K562 (cell line): Measurements from ENCODE around the gene FERMT3. TPM values are rescaled to one million over a fixed set of nuclear protein-coding genes. Genes with fewer than 3 reads are reported as not detected.

Experiments
- CC2D1A ChIP-seq: fragments of 450-650 bp; IDR thresholded peaks from 2 replicates; pipeline ENCODE4 v1.6.1; 2017; ENCODE audit warnings: mild to moderate bottlenecking
- EP300 ChIP-seq: IDR thresholded peaks from 2 replicates; pipeline ENCODE4 v1.6.1; 2012; ENCODE audit warnings: low read length, improper control_type of control experiment
- HMGN3 ChIP-seq: IDR thresholded peaks from 2 replicates; pipeline ENCODE4 v1.6.1; 2011; ENCODE audit warnings: borderline replicate concordance, low read depth, mild to moderate bottlenecking, mixed read lengths, low read length; ENCODE audit not compliant: insufficient read length; ENCODE audit errors: extremely low read depth
- NCOA4 ChIP-seq: fragments of 450-650 bp; IDR thresholded peaks from 2 replicates; pipeline ENCODE4 v1.6.1; 2018; ENCODE audit warnings: mild to moderate bottlenecking; ENCODE audit not compliant: partially characterized antibody
- POLR2B ChIP-seq: fragments of 450-650 bp; IDR thresholded peaks from 2 replicates; pipeline ENCODE4 v1.6.1; 2018; ENCODE audit warnings: low read depth; ENCODE audit not compliant: partially characterized antibody
- PTBP1 ChIP-seq: fragments of 200-400 bp; formaldehyde crosslinking; IDR thresholded peaks from 2 replicates; pipeline ENCODE4 v1.6.1; 2017; ENCODE audit warnings: low read depth, low read length
- RBM14 ChIP-seq: fragments of 200-400 bp; formaldehyde crosslinking; IDR thresholded peaks from 2 replicates; pipeline ENCODE4 v1.6.1; 2018; ENCODE audit warnings: low read depth, mild to moderate bottlenecking, low read length, moderate library complexity, borderline replicate concordance; ENCODE audit not compliant: insufficient read depth
- RBM39 ChIP-seq: fragments of 200-400 bp; formaldehyde crosslinking; optimal IDR thresholded peaks from 2 replicates; pipeline ENCODE3; 2018; ENCODE audit warnings: low read depth, low read length
- SMAD1 ChIP-seq: fragments of 150-350 bp; IDR thresholded peaks from 2 replicates; pipeline ENCODE4 v1.6.1; 2014; ENCODE audit warnings: low read length, low read depth; ENCODE audit not compliant: partially characterized antibody
- STAG1 ChIP-seq: sonication (generic); formaldehyde crosslinking; IDR thresholded peaks from 2 replicates; pipeline ENCODE4 v1.5.0; 2020; ENCODE audit warnings: missing genetic modification reagents, borderline replicate concordance
- ZC3H11A ChIP-seq: IDR thresholded peaks from 2 replicates; pipeline ENCODE4 v1.6.1; 2012; ENCODE audit warnings: low read depth, low read length, improper control_type of control experiment
- ZFP36 ChIP-seq: fragments of 150-350 bp; IDR thresholded peaks from 2 replicates; pipeline ENCODE4 v1.6.1; 2018; ENCODE audit warnings: low read length, low read depth; ENCODE audit not compliant: partially characterized antibody
- ZNF668 ChIP-seq: fragments of 250-450 bp; sonication (Bioruptor Pico); IDR thresholded peaks from 2 replicates; pipeline ENCODE4 v1.8.0; 2022; ENCODE audit warnings: mild to moderate bottlenecking, inconsistent platforms
- ZNF778 ChIP-seq: fragments of 450-650 bp; formaldehyde crosslinking; IDR thresholded peaks from 2 replicates; pipeline ENCODE4 v1.4.0; 2020; ENCODE audit warnings: mild to moderate bottlenecking, moderate library complexity
- polyA plus RNA-seq, 8 experiments: library from polyadenylated mRNA; depleted of rRNA in 4 of 8; stranded (reverse) in 5 of 8; unstranded in 3 of 8; fragments of >200 nt; fragmentation: Nextera tagmentation in 2 of 8; fragmentation: Illumina TruSeq in 1 of 8; extraction: Ambion mirVana in 2 of 8; extraction: Trizol in 1 of 8; gene quantifications; 2 replicates each; pipeline versions ENCODE4 v1.2.1 to v1.2.3, GENCODE V29; 2011 to 2014; ENCODE audit warnings: inconsistent platforms in 1 of 8, missing spikeins in 1 of 8
- total RNA-seq, 7 experiments: library from RNA; depleted of rRNA in 6 of 7; stranded (reverse); fragments of >200 nt in 6 of 7; fragmentation: Illumina TruSeq in 2 of 7; extraction: Trizol in 2 of 7; gene quantifications; 2 replicates each; pipeline versions ENCODE4 v1.2.1 to v1.2.3, GENCODE V29; 2011 to 2021; ENCODE audit warnings: low replicate concordance in 1 of 7
- TF ChIP-seq, protein P1 (sequence below): sonication (generic); formaldehyde crosslinking; IDR thresholded peaks from 2 replicates; pipeline ENCODE4 v1.4.0; 2020; ENCODE audit warnings: mild to moderate bottlenecking, missing genetic modification reagents
- TF ChIP-seq, protein P2 (sequence below): sonication (generic); formaldehyde crosslinking; IDR thresholded peaks from 2 replicates; pipeline ENCODE4 v1.8.1; 2023; ENCODE audit warnings: mild to moderate bottlenecking, missing genetic modification reagents
- TF ChIP-seq, protein P3 (sequence below): sonication (generic); formaldehyde crosslinking; IDR thresholded peaks from 2 replicates; pipeline ENCODE4 v1.8.1; 2022; ENCODE audit warnings: missing genetic modification reagents
- TF ChIP-seq, protein P4 (sequence below): fragments of 250-450 bp; sonication (Bioruptor Pico); IDR thresholded peaks from 2 replicates; pipeline ENCODE4 v1.8.0; 2022; ENCODE audit warnings: moderate library complexity, mild to moderate bottlenecking, inconsistent platforms

FERMT3 gene
- total and polyA plus RNA-seq, 9 of the 15 experiments (the other 6 are each of a cell fraction or from before 2014, with no cell fraction given), result 3.2 to 275 (median 79.7) TPM

DNA sequence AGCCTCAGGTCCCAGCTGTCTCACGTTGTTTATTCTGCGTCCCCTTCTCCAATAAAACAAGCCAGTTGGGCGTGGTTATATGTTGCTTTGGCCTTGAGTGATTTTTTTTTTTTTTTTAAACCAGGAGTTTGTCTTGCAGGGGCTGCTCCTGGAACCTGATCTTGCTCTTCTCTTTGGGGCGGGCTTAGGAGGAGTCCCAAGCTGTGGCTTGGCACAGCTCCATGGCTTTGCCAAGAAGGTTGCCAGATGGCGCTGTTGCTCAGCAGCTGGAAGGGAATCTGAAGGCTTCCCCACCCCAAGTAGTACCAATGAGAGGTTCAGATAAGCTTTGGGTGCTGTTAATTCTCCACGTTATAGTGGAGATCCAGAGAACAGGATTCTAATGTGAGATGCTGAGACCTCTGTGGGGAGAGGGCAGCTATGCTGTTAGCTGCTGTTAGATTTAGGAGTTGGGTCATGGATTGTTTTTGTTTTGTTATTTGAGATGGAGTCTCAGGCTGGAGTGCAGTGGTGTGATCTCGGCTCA is 2.0 kb upstream of the FERMT3 start (continued):
- TF ChIP-seq, protein P1, sequence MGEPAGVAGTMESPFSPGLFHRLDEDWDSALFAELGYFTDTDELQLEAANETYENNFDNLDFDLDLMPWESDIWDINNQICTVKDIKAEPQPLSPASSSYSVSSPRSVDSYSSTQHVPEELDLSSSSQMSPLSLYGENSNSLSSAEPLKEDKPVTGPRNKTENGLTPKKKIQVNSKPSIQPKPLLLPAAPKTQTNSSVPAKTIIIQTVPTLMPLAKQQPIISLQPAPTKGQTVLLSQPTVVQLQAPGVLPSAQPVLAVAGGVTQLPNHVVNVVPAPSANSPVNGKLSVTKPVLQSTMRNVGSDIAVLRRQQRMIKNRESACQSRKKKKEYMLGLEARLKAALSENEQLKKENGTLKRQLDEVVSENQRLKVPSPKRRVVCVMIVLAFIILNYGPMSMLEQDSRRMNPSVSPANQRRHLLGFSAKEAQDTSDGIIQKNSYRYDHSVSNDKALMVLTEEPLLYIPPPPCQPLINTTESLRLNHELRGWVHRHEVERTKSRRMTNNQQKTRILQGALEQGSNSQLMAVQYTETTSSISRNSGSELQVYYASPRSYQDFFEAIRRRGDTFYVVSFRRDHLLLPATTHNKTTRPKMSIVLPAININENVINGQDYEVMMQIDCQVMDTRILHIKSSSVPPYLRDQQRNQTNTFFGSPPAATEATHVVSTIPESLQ (CRISPR knock-in tag), result no peak
- TF ChIP-seq STAG1 (CRISPR knock-in tag) (peak; percentile 41; the same call in 1 of the 2 replicates), HMGN3 (no peak), PTBP1 (no peak), ZNF668 (CRISPR knock-in tag) (no peak), RBM39 (no peak), RBM14 (no peak), NCOA4 (no peak), ZNF778 (CRISPR knock-in tag) (no peak), SMAD1 (peak; percentile 82), POLR2B (peak; percentile 54), EP300 (peak; percentile 50; the same call in 1 of the 2 replicates), ZC3H11A (no peak), CC2D1A (peak; percentile 48; the same call in 1 of the 2 replicates), ZFP36 (peak; percentile 22)
- TF ChIP-seq, protein P2, sequence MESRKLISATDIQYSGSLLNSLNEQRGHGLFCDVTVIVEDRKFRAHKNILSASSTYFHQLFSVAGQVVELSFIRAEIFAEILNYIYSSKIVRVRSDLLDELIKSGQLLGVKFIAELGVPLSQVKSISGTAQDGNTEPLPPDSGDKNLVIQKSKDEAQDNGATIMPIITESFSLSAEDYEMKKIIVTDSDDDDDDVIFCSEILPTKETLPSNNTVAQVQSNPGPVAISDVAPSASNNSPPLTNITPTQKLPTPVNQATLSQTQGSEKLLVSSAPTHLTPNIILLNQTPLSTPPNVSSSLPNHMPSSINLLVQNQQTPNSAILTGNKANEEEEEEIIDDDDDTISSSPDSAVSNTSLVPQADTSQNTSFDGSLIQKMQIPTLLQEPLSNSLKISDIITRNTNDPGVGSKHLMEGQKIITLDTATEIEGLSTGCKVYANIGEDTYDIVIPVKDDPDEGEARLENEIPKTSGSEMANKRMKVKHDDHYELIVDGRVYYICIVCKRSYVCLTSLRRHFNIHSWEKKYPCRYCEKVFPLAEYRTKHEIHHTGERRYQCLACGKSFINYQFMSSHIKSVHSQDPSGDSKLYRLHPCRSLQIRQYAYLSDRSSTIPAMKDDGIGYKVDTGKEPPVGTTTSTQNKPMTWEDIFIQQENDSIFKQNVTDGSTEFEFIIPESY, result peak; percentile 69; the same call in 1 of the 2 replicates
- TF ChIP-seq, protein P3, sequence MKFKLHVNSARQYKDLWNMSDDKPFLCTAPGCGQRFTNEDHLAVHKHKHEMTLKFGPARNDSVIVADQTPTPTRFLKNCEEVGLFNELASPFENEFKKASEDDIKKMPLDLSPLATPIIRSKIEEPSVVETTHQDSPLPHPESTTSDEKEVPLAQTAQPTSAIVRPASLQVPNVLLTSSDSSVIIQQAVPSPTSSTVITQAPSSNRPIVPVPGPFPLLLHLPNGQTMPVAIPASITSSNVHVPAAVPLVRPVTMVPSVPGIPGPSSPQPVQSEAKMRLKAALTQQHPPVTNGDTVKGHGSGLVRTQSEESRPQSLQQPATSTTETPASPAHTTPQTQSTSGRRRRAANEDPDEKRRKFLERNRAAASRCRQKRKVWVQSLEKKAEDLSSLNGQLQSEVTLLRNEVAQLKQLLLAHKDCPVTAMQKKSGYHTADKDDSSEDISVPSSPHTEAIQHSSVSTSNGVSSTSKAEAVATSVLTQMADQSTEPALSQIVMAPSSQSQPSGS (CRISPR knock-in tag), result no peak
- TF ChIP-seq, protein P4, sequence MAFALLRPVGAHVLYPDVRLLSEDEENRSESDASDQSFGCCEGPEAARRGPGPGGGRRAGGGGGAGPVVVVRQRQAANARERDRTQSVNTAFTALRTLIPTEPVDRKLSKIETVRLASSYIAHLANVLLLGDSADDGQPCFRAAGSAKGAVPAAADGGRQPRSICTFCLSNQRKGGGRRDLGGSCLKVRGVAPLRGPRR (CRISPR knock-in tag), result no peak
